GM21423 (cell line): Measurements from ENCODE around the gene PLPP3.

Source experiments
- ATAC-seq: cut with Tn5 transposase; IDR thresholded peaks from one replicate; pipeline ENCODE4 v1.9.1; 2021; ENCODE audit warnings: mild to moderate bottlenecking, moderate library complexity; ENCODE audit not compliant: unreplicated experiment

PLPP3 gene

GRCh38 chr1:56548571-56548970 lies 30.8 kb downstream of the PLPP3 start:
- ATAC-seq: no peak

- ATAC-seq: no peak
These were observed 31.4 kb downstream of the PLPP3 start for GRCh38 chr1:56547977-56548376.

- no peak for ATAC-seq
These were observed 31.9 kb downstream of the PLPP3 start for GRCh38 chr1:56547473-56547872.

- no peak for ATAC-seq
These were observed 33.7 kb downstream of the PLPP3 start for GRCh38 chr1:56545711-56546110.

GRCh38 chr1:56543783-56544612 lies 35.4 kb downstream of the PLPP3 start:
- no peak for ATAC-seq

- ATAC-seq: no peak
These were observed 36.7 kb downstream of the PLPP3 start for GRCh38 chr1:56542651-56543050.

- no peak for ATAC-seq
These were observed 38.0 kb downstream of the PLPP3 start for GRCh38 chr1:56541408-56541807.

GRCh38 chr1:56540467-56540866 lies 38.9 kb downstream of the PLPP3 start:
- no peak for ATAC-seq

- ATAC-seq: no peak
These were observed 39.8 kb downstream of the PLPP3 start for GRCh38 chr1:56539520-56539931.

GRCh38 chr1:56538532-56538931 lies 40.8 kb downstream of the PLPP3 start:
- no peak for ATAC-seq

GRCh38 chr1:56537660-56538059 lies 41.7 kb downstream of the PLPP3 start:
- ATAC-seq: no peak

GRCh38 chr1:56535939-56536338 lies 43.4 kb downstream of the PLPP3 start:
- no peak for ATAC-seq

GRCh38 chr1:56535362-56535761 lies 44.0 kb downstream of the PLPP3 start:
- no peak for ATAC-seq

GRCh38 chr1:56534130-56534651 lies 45.2 kb downstream of the PLPP3 start:
- no peak for ATAC-seq

- ATAC-seq: no peak
These were observed 45.7 kb downstream of the PLPP3 start for GRCh38 chr1:56533621-56534020.

GRCh38 chr1:56533197-56533596 lies 46.2 kb downstream of the PLPP3 start:
- no peak for ATAC-seq

GRCh38 chr1:56532350-56532683 lies 47.0 kb downstream of the PLPP3 start:
- no peak for ATAC-seq

- ATAC-seq: no peak
These were observed 47.6 kb downstream of the PLPP3 start for GRCh38 chr1:56531624-56532349.

GRCh38 chr1:56529801-56530200 lies 49.6 kb downstream of the PLPP3 start:
- no peak for ATAC-seq

GRCh38 chr1:56527548-56528302 lies 51.6 kb downstream of the PLPP3 start:
- ATAC-seq: no peak

- ATAC-seq: peak; percentile 61
These were observed 52.7 kb downstream of the PLPP3 start for GRCh38 chr1:56526571-56527174.
